Nephron progenitor cell (in vitro differentiated cells): Measurements from ENCODE around the gene TMTC2.

Experiments
- DNase-seq: peaks from one replicate; pipeline ENCODE4 v3.0.0; 2021
- H3K27ac Mint-ChIP-seq: 2 replicates; pipeline ENCODE4 v1.8.0; 2021; ENCODE audit warnings: mild to moderate bottlenecking, moderate library complexity, mixed read lengths
- H3K27me3 Mint-ChIP-seq: 2 replicates; pipeline ENCODE4 v1.8.0; 2021; ENCODE audit warnings: mild to moderate bottlenecking, low read depth, mixed read lengths; ENCODE audit not compliant: poor library complexity
- H3K36me3 Mint-ChIP-seq: 2 replicates; pipeline ENCODE4 v1.8.0; 2021; ENCODE audit warnings: low read depth, mixed read lengths
- H3K4me1 Mint-ChIP-seq: 2 replicates; pipeline ENCODE4 v1.8.0; 2021; ENCODE audit warnings: mixed read lengths
- H3K4me3 Mint-ChIP-seq: 2 replicates; pipeline ENCODE4 v1.8.0; 2021; ENCODE audit warnings: mild to moderate bottlenecking, moderate library complexity, mixed read lengths
- H3K9me3 Mint-ChIP-seq: 2 replicates; pipeline ENCODE4 v1.8.0; 2021; ENCODE audit warnings: mild to moderate bottlenecking, moderate library complexity, mixed read lengths
- CTCF ChIP-seq: fragments of 200-600 bp; sonication (generic); IDR thresholded peaks from 2 replicates; pipeline ENCODE4 v1.5.0; 2021; ENCODE audit warnings: antibody characterized with exemption

TMTC2 gene

GRCh38 chr12:83158613-83159207, 472.0 kb downstream of the TMTC2 start:
- no peak for DNase-seq
- peaks cover 3% of the 10 kb centered on the region for H3K27me3 Mint-ChIP-seq
- H3K9me3 Mint-ChIP-seq: no peaks in the 10 kb centered on the region
- H3K36me3 Mint-ChIP-seq: no peaks in the 10 kb centered on the region
- TF ChIP-seq CTCF: no peak
- H3K4me1 Mint-ChIP-seq: peaks cover 6% of the 10 kb centered on the region
- H3K27ac Mint-ChIP-seq: peak overlapping the region; percentile 81
- H3K4me3 Mint-ChIP-seq: no peak overlapping the region

- Mint-ChIP-seq H3K27ac (no peak overlapping the region), H3K27me3 (no peaks in the 10 kb centered on the region), H3K9me3 (peaks cover 5% of the 10 kb centered on the region), H3K36me3 (no peaks in the 10 kb centered on the region), H3K4me3 (no peak overlapping the region), H3K4me1 (peaks cover 6% of the 10 kb centered on the region)
- TF ChIP-seq CTCF: no peak
- DNase-seq: no peak
Observed at GRCh38 chr12:83161456-83161855, 474.8 kb downstream of the TMTC2 start.

GRCh38 chr12:83168751-83169150, 482.0 kb downstream of the TMTC2 start:
- H3K9me3 Mint-ChIP-seq: peaks cover 5% of the 10 kb centered on the region
- DNase-seq: no peak
- H3K4me3 Mint-ChIP-seq: no peak overlapping the region
- no peaks in the 10 kb centered on the region for H3K27me3 Mint-ChIP-seq
- no peaks in the 10 kb centered on the region for H3K36me3 Mint-ChIP-seq
- peaks cover 20% of the 10 kb centered on the region for H3K4me1 Mint-ChIP-seq
- no peak overlapping the region for H3K27ac Mint-ChIP-seq
- no peak for TF ChIP-seq CTCF

- TF ChIP-seq CTCF: no peak
- no peak overlapping the region for H3K4me3 Mint-ChIP-seq
- H3K27me3 Mint-ChIP-seq: no peaks in the 10 kb centered on the region
- H3K4me1 Mint-ChIP-seq: peaks cover 21% of the 10 kb centered on the region
- no peak for DNase-seq
- H3K9me3 Mint-ChIP-seq: no peaks in the 10 kb centered on the region
- H3K36me3 Mint-ChIP-seq: no peaks in the 10 kb centered on the region
- H3K27ac Mint-ChIP-seq: no peak overlapping the region
Observed at GRCh38 chr12:83172441-83172840, 485.7 kb downstream of the TMTC2 start.

GRCh38 chr12:83172866-83173649, 486.4 kb downstream of the TMTC2 start:
- Mint-ChIP-seq H3K36me3 (no peaks in the 10 kb centered on the region), H3K27ac (no peak overlapping the region), H3K4me3 (no peak overlapping the region), H3K27me3 (no peaks in the 10 kb centered on the region), H3K9me3 (no peaks in the 10 kb centered on the region), H3K4me1 (peaks cover 21% of the 10 kb centered on the region)
- no peak for DNase-seq
- TF ChIP-seq CTCF: no peak

GRCh38 chr12:83179999-83180398, 493.3 kb downstream of the TMTC2 start:
- no peaks in the 10 kb centered on the region for H3K4me1 Mint-ChIP-seq
- no peak for TF ChIP-seq CTCF
- no peaks in the 10 kb centered on the region for H3K36me3 Mint-ChIP-seq
- no peaks in the 10 kb centered on the region for H3K27me3 Mint-ChIP-seq
- H3K4me3 Mint-ChIP-seq: no peak overlapping the region
- no peak overlapping the region for H3K27ac Mint-ChIP-seq
- no peaks in the 10 kb centered on the region for H3K9me3 Mint-ChIP-seq
- DNase-seq: no peak
